Measurements from ENCODE around the gene ACACB. TPM values are rescaled to one million over a fixed set of nuclear protein-coding genes. Genes with fewer than 3 reads are reported as not detected.
A peak's percentile ranks its signal among the peaks of the same experiment; 100 is the strongest.

The ACACB gene
- total RNA-seq, 1 experiment from 2014 or later, result 21.7 TPM

DNA sequence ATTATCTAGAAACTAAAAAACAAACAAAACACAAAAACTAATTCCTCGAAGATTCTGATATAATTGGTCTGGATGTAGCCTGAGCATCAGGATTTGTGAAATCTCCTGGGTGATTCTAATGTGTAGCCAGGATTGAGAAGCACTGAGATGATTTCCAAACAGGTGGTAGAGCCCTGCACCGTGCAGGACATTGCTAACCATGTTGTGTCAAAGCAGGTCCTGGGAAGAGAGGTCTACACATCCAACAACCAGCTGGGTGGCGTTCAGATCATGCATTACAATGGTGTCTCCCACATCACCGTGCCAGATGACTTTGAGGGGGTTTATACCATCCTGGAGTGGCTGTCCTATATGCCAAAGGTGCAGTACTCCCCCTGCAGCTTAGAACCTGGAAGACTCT is 136.4 kb downstream of the ACACB start:
- Histone ChIP-seq H3K27me3 (ENCODE audit: low read length) (no peaks in the 10 kb centered on the region), H3K79me2 (ENCODE audit: low read length) (no peaks in the 10 kb centered on the region), H3K9me2 (replicated peaks; ENCODE audit: low read length) (no peaks in the 10 kb centered on the region), H3K4me1 (ENCODE audit: insufficient read depth, low read length) (no peaks in the 10 kb centered on the region), H2AFZ (ENCODE audit: low read length) (no peak overlapping the region), H3K9ac (ENCODE audit: low read length) (no peak overlapping the region), H4K20me1 (ENCODE audit: low read length) (no peaks in the 10 kb centered on the region), H3F3A (ENCODE audit: low read length, unreplicated experiment) (no peaks in the 10 kb centered on the region), H3K36me3 (ENCODE audit: low read depth, low read length) (peaks cover 10% of the 10 kb centered on the region; the same call in 1 of the 2 replicates), H3K4me3 (ENCODE audit: low read length) (no peak overlapping the region), H3K27ac (ENCODE audit: low read length) (no peak overlapping the region), H3K4me2 (ENCODE audit: low read length) (no peak overlapping the region), H3K9me3 (ENCODE audit: low read length) (peaks cover 5% of the 10 kb centered on the region)
- TF ChIP-seq EZH2phosphoT487 (IDR thresholded peaks at IDR 0.05; ENCODE audit: borderline replicate concordance, low read length) (no peak), EZH2 (IDR thresholded peaks at IDR 0.05; ENCODE audit: low read length, unreplicated experiment) (no peak)
- TF ChIP-seq, protein P1, sequence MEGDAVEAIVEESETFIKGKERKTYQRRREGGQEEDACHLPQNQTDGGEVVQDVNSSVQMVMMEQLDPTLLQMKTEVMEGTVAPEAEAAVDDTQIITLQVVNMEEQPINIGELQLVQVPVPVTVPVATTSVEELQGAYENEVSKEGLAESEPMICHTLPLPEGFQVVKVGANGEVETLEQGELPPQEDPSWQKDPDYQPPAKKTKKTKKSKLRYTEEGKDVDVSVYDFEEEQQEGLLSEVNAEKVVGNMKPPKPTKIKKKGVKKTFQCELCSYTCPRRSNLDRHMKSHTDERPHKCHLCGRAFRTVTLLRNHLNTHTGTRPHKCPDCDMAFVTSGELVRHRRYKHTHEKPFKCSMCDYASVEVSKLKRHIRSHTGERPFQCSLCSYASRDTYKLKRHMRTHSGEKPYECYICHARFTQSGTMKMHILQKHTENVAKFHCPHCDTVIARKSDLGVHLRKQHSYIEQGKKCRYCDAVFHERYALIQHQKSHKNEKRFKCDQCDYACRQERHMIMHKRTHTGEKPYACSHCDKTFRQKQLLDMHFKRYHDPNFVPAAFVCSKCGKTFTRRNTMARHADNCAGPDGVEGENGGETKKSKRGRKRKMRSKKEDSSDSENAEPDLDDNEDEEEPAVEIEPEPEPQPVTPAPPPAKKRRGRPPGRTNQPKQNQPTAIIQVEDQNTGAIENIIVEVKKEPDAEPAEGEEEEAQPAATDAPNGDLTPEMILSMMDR (conservative IDR thresholded peaks at IDR 0.05; ENCODE audit: low read depth, low read length), result no peak
- CTCF ChIA-PET, result no interaction called here
- DNase-seq (no peak), ATAC-seq (no peak)
- POLR2A ChIA-PET (ENCODE audit: unreplicated experiment), result interaction anchor here (0.6 kb wide), 1 partner anchor 138 kb away, joined by 3 read pairs; no protein-coding TSS in a partner anchor
- no TSS peak for BruUV-seq (replicated peaks)
- intact Hi-C loops (cut with micrococcal nuclease), result no loop called here

DNA sequence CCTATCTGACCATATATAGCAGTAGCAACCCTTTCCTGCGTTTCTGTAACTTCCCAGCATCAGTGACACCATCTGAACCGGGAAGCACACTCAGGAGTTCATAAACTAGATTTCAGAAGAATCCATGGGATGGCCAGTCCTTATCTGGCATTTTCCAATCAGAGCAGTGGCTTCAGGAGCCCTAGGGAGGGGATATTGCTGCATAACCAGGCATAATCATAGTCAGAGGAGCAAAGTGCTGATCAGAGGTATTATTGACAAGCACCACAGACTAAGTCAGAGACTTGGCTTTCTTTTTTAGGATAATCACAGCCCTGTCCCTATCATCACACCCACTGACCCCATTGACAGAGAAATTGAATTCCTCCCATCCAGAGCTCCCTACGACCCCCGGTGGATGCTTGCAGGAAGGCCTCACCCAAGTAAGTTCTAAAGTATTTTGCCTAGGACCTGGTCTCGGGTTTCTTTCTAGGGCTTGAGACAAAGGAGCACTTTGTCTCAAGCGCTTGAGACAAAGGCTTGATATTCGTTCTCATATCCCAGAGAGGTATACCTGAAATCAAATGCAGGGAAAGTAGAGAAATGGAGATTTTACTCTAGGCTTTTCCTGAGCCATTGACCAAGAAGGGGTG is 137.6 kb downstream of the ACACB start:
- no peaks in the 10 kb centered on the region for H3K9me2 ChIP-seq (replicated peaks; ENCODE audit: low read length)
- H3K27me3 ChIP-seq (ENCODE audit: low read length), result no peaks in the 10 kb centered on the region
- ATAC-seq, result no peak
- intact Hi-C loops (cut with micrococcal nuclease), result no loop called here
- H3K4me2 ChIP-seq (ENCODE audit: low read length), result no peak overlapping the region
- ChIA-PET POLR2A (ENCODE audit: unreplicated experiment) (no interaction called here), CTCF (no interaction called here)
- H3K4me1 ChIP-seq (ENCODE audit: insufficient read depth, low read length), result no peaks in the 10 kb centered on the region
- no peaks in the 10 kb centered on the region for H4K20me1 ChIP-seq (ENCODE audit: low read length)
- H3K36me3 ChIP-seq (ENCODE audit: low read depth, low read length), result peaks cover 10% of the 10 kb centered on the region; the same call in 1 of the 2 replicates
- H3K4me3 ChIP-seq (ENCODE audit: low read length), result no peak overlapping the region
- no TSS peak for BruUV-seq (replicated peaks)
- no peak overlapping the region for H3K9ac ChIP-seq (ENCODE audit: low read length)
- TF ChIP-seq EZH2phosphoT487 (IDR thresholded peaks at IDR 0.05; ENCODE audit: borderline replicate concordance, low read length) (no peak), EZH2 (IDR thresholded peaks at IDR 0.05; ENCODE audit: low read length, unreplicated experiment) (no peak)
- TF ChIP-seq, protein P1 (conservative IDR thresholded peaks at IDR 0.05; ENCODE audit: low read depth, low read length), result peak; percentile 45
- no peaks in the 10 kb centered on the region for H3K79me2 ChIP-seq (ENCODE audit: low read length)
- H3K9me3 ChIP-seq (ENCODE audit: low read length), result peaks cover 5% of the 10 kb centered on the region
- H3F3A ChIP-seq (ENCODE audit: low read length, unreplicated experiment), result no peaks in the 10 kb centered on the region
- H2AFZ ChIP-seq (ENCODE audit: low read length), result no peak overlapping the region
- no peak overlapping the region for H3K27ac ChIP-seq (ENCODE audit: low read length)
- no peak for DNase-seq

DNA sequence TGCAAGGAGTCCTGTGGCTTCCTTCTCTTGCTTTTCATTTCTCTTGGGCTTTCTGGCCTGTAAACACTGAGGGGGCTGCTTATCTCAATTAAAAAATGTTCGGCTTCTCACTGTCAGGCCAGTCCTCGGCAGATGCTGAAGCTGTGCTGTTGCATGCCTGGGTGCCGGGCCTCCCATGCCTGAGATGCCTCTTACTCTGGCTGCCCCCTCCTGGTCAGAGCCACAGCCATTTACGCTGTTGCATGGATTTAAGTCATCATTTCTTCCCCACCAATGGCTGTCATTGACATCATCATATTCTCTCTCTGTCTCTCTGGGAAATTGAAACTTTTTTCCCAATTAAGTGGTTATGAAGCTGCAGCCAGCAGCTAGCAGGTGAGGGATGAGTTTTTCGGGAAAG is 139.0 kb downstream of the ACACB start:
- TF ChIP-seq EZH2 (IDR thresholded peaks at IDR 0.05; ENCODE audit: low read length, unreplicated experiment) (no peak), EZH2phosphoT487 (IDR thresholded peaks at IDR 0.05; ENCODE audit: borderline replicate concordance, low read length) (no peak)
- TF ChIP-seq, protein P1 (conservative IDR thresholded peaks at IDR 0.05; ENCODE audit: low read depth, low read length), result peak; percentile 60
- H3K79me2 ChIP-seq (ENCODE audit: low read length), result no peaks in the 10 kb centered on the region
- DNase-seq, result peak; percentile 43
- H3K27me3 ChIP-seq (ENCODE audit: low read length), result no peaks in the 10 kb centered on the region
- H3K27ac ChIP-seq (ENCODE audit: low read length), result no peak overlapping the region
- ChIA-PET CTCF (no interaction called here), POLR2A (ENCODE audit: unreplicated experiment) (no interaction called here)
- H3K4me3 ChIP-seq (ENCODE audit: low read length), result no peak overlapping the region
- no peak overlapping the region for H2AFZ ChIP-seq (ENCODE audit: low read length)
- H3K9ac ChIP-seq (ENCODE audit: low read length), result no peak overlapping the region
- H3K36me3 ChIP-seq (ENCODE audit: low read depth, low read length), result peaks cover 10% of the 10 kb centered on the region; the same call in 1 of the 2 replicates
- no peaks in the 10 kb centered on the region for H3K9me2 ChIP-seq (replicated peaks; ENCODE audit: low read length)
- intact Hi-C loops (cut with micrococcal nuclease), result loop anchor here (1.0 kb wide), 1 partner anchor 143 kb away; no protein-coding TSS in a partner anchor
- ATAC-seq, result peak; percentile 84
- no peaks in the 10 kb centered on the region for H4K20me1 ChIP-seq (ENCODE audit: low read length)
- H3K9me3 ChIP-seq (ENCODE audit: low read length), result peaks cover 5% of the 10 kb centered on the region
- BruUV-seq (replicated peaks), result no TSS peak
- H3K4me1 ChIP-seq (ENCODE audit: insufficient read depth, low read length), result no peaks in the 10 kb centered on the region
- H3F3A ChIP-seq (ENCODE audit: low read length, unreplicated experiment), result no peaks in the 10 kb centered on the region
- no peak overlapping the region for H3K4me2 ChIP-seq (ENCODE audit: low read length)
